H1 (cell line): ENCODE data around the gene MCEMP1. TPM values are rescaled to one million over a fixed set of nuclear protein-coding genes. Genes with fewer than 3 reads are reported as not detected.

Experiments
- polyA plus RNA-seq, 7 experiments: library from polyadenylated mRNA; depleted of rRNA in 3 of 7; stranded (reverse) in 5 of 7; unstranded in 2 of 7; fragments of >200 nt in 5 of 7; fragments of 200-250 nt in 2 of 7; gene quantifications; 1 replicate in 5 of 7; 2 replicates in 1 of 7; 4 replicates in 1 of 7; pipeline versions ENCODE4 v1.2.1 to v1.2.3, GENCODE V29; 2011 to 2013; ENCODE audit warnings: missing spikeins in 2 of 7, mixed read lengths in 2 of 7
- total RNA-seq: library from RNA; stranded (reverse); fragmentation: NEBNext Ultra II Directional; extraction: Animal tissue kit (Norgen Biotek cat#: 25700); gene quantifications from 2 replicates; pipeline ENCODE4 v1.2.1, GENCODE V29; 2021
- TF ChIP-seq, protein P1 (sequence below): IDR thresholded peaks from 2 replicates; pipeline ENCODE4 v1.6.1; 2012; ENCODE audit warnings: low read length, inconsistent platforms

MCEMP1 gene
- total and polyA plus RNA-seq, 2 of the 8 experiments (the other 6 are each of a cell fraction or from before 2014, with no cell fraction given), result not detected

DNA sequence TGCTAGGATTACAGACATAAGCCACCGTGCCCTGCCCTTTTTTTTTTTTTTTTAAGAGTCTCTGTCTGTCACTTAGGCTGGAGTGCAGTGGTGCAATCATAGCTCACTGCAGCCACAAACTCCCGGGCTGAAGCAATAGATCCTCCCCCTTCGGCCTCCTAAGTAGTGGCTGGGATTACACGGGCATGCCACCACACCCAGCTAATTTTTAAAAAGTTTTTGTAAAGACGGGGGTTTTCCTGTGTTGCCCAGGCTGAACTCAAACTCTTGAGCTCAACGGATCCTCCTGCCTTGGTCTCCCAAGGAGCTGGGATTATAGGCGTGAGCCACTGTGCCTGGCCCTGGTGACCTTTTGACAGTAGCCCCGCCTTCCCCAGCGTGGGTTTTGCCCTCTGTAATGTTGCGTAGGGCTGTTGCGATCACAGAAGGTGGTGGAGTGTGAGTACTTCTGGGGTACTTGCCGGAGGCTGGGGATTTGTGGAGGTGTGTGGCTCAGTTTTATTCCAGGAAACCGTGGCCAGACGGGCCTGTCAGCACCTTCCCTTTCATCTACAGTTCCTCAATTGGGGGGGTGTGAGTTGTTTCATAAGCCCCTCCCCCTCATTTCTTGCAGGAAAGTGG is 19.6 kb upstream of the MCEMP1 start (continued):
- TF ChIP-seq, protein P1, sequence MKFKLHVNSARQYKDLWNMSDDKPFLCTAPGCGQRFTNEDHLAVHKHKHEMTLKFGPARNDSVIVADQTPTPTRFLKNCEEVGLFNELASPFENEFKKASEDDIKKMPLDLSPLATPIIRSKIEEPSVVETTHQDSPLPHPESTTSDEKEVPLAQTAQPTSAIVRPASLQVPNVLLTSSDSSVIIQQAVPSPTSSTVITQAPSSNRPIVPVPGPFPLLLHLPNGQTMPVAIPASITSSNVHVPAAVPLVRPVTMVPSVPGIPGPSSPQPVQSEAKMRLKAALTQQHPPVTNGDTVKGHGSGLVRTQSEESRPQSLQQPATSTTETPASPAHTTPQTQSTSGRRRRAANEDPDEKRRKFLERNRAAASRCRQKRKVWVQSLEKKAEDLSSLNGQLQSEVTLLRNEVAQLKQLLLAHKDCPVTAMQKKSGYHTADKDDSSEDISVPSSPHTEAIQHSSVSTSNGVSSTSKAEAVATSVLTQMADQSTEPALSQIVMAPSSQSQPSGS, result no peak
